PC-9 (cell line): ENCODE results near the gene CCDC81. TPM values are rescaled to one million over a fixed set of nuclear protein-coding genes. Genes with fewer than 3 reads are reported as not detected.
"Not testable (repeated sequence)": the region's sequence is repeated elsewhere in the genome, so short reads cannot be mapped to it uniquely, and the experiment has no call there.

ENCODE experiments used
- BruUV-seq: library from RNA; stranded (reverse); fragments of 400-500 nt; replicated peaks from 2 replicates; lab custom pipeline; 2021; lab: Mats Ljungman, UMichigan
- CTCF ChIA-PET: fragments of 300-600 bp; sonication (Branson Sonifier 250); formaldehyde crosslinking; loops from one replicate; lab custom pipeline; 2022; ENCODE audit warnings: antibody characterized with exemption; lab: Charles Lee
- POLR2A ChIA-PET: fragments of 300-600 bp; sonication (Branson Sonifier 250); formaldehyde crosslinking; loops from one replicate; lab custom pipeline; 2022; ENCODE audit warnings: antibody characterized with exemption; ENCODE audit not compliant: unreplicated experiment; lab: Charles Lee
- DNase-seq, 2 experiments: peaks; one replicate each; pipeline versions ENCODE4 v3.0.0 to v3.0.0-alpha.2; 2015 to 2022; ENCODE audit warnings: mixed read lengths in 1 of 2
- H2AFZ ChIP-seq: fragments of 200-600 bp; sonication (generic); 2 replicates; pipeline ENCODE4 v1.8.1; 2017; ENCODE audit warnings: antibody characterized with exemption
- H3F3A ChIP-seq: fragments of 200-600 bp; sonication (generic); 2 replicates; pipeline ENCODE4 v1.8.1; 2017; ENCODE audit warnings: antibody characterized with exemption, mild to moderate bottlenecking, low read depth; ENCODE audit not compliant: insufficient read depth
- H3K27ac ChIP-seq: fragments of 200-600 bp; sonication (generic); 2 replicates; pipeline ENCODE4 v1.6.1; 2016; ENCODE audit warnings: mixed run types
- H3K27me3 ChIP-seq: fragments of 200-600 bp; sonication (generic); 2 replicates; pipeline ENCODE4 v1.6.1; 2016; ENCODE audit warnings: low read depth, mixed run types; ENCODE audit not compliant: insufficient read depth
- H3K36me3 ChIP-seq: fragments of 200-600 bp; sonication (generic); 2 replicates; pipeline ENCODE4 v1.6.1; 2016; ENCODE audit warnings: low read depth, mixed run types
- H3K4me1 ChIP-seq: fragments of 200-600 bp; sonication (generic); replicated peaks from 2 replicates; pipeline ENCODE4 v1.6.1; 2016; ENCODE audit warnings: mixed run types; ENCODE audit not compliant: insufficient read depth
- H3K4me2 ChIP-seq: fragments of 200-600 bp; sonication (generic); 2 replicates; pipeline ENCODE4 v1.6.1; 2017; ENCODE audit warnings: mixed run types
- H3K4me3 ChIP-seq: fragments of 200-600 bp; sonication (generic); 2 replicates; pipeline ENCODE4 v1.6.1; 2016; ENCODE audit warnings: mixed run types
- H3K79me2 ChIP-seq: fragments of 200-600 bp; sonication (generic); 2 replicates; pipeline ENCODE4 v1.6.1; 2017; ENCODE audit warnings: low read depth, mixed run types
- H3K9me2 ChIP-seq: fragments of 200-600 bp; sonication (generic); 2 replicates; pipeline ENCODE4 v1.8.1; 2017; ENCODE audit warnings: mild to moderate bottlenecking; ENCODE audit not compliant: insufficient read depth
- H3K9me3 ChIP-seq: fragments of 200-600 bp; sonication (generic); 2 replicates; pipeline ENCODE4 v1.8.1; 2016; ENCODE audit warnings: low read depth; ENCODE audit not compliant: insufficient read depth
- H4K20me1 ChIP-seq: fragments of 200-600 bp; sonication (generic); 2 replicates; pipeline ENCODE4 v1.8.1; 2017; ENCODE audit not compliant: insufficient read depth
- CTCF ChIP-seq: fragments of 200-600 bp; sonication (generic); conservative IDR thresholded peaks from 2 replicates; pipeline ENCODE4 v1.6.1; 2017; ENCODE audit warnings: mixed run types, antibody characterized with exemption, mild to moderate bottlenecking, moderate library complexity
- EZH2 ChIP-seq: fragments of 200-600 bp; sonication (generic); IDR thresholded peaks from 2 replicates; pipeline ENCODE4 v1.8.0; 2017; ENCODE audit warnings: antibody characterized with exemption, low read depth
- intact Hi-C: fragments of 100-400 bp; cut with micrococcal nuclease; formaldehyde crosslinking; loops from one replicate; pipeline ENCODE4 v1.10.0; 2022; ENCODE audit not compliant: unreplicated experiment
- total RNA-seq: library from RNA; stranded (reverse); gene quantifications from 2 replicates; pipeline ENCODE4 v1.2.3, GENCODE V29; 2021

CCDC81 gene
- total RNA-seq, 1 experiment from 2014 or later: 0.65 TPM

DNA sequence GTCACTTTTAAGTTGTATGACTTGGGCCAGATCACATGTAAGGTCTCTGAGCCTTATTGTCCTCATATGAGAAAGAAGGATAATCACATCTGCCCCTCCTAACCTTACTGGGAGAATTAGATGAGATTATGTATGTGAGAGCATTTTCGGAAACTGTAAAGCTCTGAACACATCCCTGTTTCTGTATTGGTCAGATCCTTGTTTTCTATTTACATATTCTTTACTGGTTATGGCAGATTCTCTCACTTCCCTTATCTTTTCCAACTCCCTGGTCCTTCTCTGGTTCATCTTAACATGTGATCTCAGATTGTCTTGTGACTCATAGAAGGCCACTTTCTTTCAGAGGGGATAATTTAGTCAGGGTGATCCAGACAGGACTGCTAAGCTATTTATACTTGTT, 41.8 kb downstream of the CCDC81 start:
- H3K4me3 ChIP-seq: no peak overlapping the region
- no peak for DNase-seq
- H3K4me2 ChIP-seq: no peak overlapping the region
- no peaks in the 10 kb centered on the region for H3K79me2 ChIP-seq
- H3K9me2 ChIP-seq: no peaks in the 10 kb centered on the region
- no peaks in the 10 kb centered on the region for H3K36me3 ChIP-seq
- CTCF ChIA-PET: interaction anchor here (0.8 kb wide), 1 partner anchor 193 kb away, joined by 3 read pairs; no protein-coding TSS in a partner anchor
- H3F3A ChIP-seq: no peaks in the 10 kb centered on the region
- intact Hi-C loops: no loop called here
- POLR2A ChIA-PET: no interaction called here
- no peaks in the 10 kb centered on the region for H3K27me3 ChIP-seq
- no TSS peak for BruUV-seq
- TF ChIP-seq CTCF (no peak), EZH2 (no peak)
- no peaks in the 10 kb centered on the region for H3K4me1 ChIP-seq
- no peaks in the 10 kb centered on the region for H4K20me1 ChIP-seq
- no peak overlapping the region for H3K27ac ChIP-seq
- no peak overlapping the region for H2AFZ ChIP-seq
- H3K9me3 ChIP-seq: no peaks in the 10 kb centered on the region

DNA sequence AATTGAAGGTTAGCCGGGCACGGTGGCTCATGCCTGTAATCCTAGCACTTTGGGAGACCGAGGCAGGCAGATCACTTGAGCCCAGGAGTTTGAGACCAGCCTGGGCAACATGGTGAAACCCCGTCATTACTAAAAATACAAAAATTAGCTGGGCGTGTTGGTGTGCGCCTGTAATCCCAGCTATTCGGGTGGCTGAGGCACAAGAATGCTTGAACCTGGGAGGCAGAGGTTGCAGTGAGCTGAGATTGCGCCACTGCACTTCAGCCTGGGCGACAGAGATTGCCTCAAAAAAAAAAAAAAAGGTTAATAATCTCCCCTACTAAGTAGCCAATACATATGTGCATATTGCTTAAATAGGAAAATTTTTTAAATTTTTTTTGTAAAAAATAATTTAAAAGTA, 42.3 kb downstream of the CCDC81 start:
- DNase-seq, POLR2A ChIA-PET, H3K4me1 ChIP-seq: not testable (repeated sequence)

DNA sequence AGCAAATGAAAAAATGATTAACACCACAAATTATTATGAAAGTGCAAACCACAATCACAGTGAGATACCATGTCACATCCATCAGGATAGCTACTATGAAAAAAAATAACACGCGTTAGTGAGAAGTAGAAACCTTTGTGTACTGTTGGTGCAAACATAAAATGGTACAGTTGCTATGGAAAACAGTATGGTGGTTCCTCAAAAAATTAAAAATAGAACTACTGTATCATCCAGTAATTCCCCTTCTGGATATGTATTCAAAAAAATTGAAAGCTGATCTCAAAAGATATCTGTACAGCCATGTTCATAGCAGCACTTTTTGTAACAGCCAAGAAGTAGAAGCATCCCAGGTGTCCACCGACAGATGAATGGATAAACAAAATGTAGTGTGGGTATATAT, 43.4 kb downstream of the CCDC81 start:
- no peaks in the 10 kb centered on the region for H3F3A ChIP-seq
- no peak for TF ChIP-seq EZH2
- no peak for TF ChIP-seq CTCF
- H3K27me3 ChIP-seq: no peaks in the 10 kb centered on the region
- ChIA-PET POLR2A (no interaction called here), CTCF (no interaction called here)
- no peaks in the 10 kb centered on the region for H3K79me2 ChIP-seq
- H3K9me2 ChIP-seq: no peaks in the 10 kb centered on the region
- H3K4me2 ChIP-seq: no peak overlapping the region
- H3K4me1 ChIP-seq: no peaks in the 10 kb centered on the region
- no peaks in the 10 kb centered on the region for H3K9me3 ChIP-seq
- no TSS peak for BruUV-seq
- intact Hi-C loops: no loop called here
- no peaks in the 10 kb centered on the region for H3K36me3 ChIP-seq
- no peak overlapping the region for H2AFZ ChIP-seq
- no peak overlapping the region for H3K4me3 ChIP-seq
- no peak overlapping the region for H3K27ac ChIP-seq
- no peaks in the 10 kb centered on the region for H4K20me1 ChIP-seq
- no peak for DNase-seq

More for the DNA sequence above, 42.3 kb downstream of the CCDC81 start:
- BruUV-seq, H3K36me3 ChIP-seq, H3F3A ChIP-seq, H3K9me3 ChIP-seq, H4K20me1 ChIP-seq, H3K9me2 ChIP-seq, H3K27me3 ChIP-seq, H3K27ac ChIP-seq, H3K4me2 ChIP-seq, H2AFZ ChIP-seq, H3K4me3 ChIP-seq, intact Hi-C loops, H3K79me2 ChIP-seq: not testable (repeated sequence)
- CTCF ChIA-PET: interaction anchor here (0.6 to 0.8 kb wide), 2 partner anchors 193 to 199 kb away, joined by 3 read pairs; no protein-coding TSS in a partner anchor

DNA sequence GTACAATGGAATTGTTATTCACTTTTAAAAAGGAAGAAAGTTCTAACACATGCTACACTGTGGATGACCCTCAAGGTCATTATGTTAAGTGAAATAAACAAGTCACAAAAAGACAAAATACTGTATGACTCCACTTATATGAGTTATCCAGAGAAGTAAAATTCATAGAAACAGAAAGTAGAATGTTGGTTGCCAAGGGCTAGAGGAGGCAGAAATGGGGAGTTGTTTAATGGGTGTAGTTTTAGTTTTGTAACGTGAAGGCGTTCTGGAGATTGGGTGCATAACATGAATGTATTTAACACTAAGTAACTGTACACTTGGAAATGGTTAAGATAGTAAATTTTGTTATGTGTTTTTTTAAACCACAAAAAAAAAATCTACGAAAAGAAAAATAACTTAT, 43.8 kb downstream of the CCDC81 start:
- DNase-seq: no peak
- Histone ChIP-seq H2AFZ (no peak overlapping the region), H3K79me2 (no peaks in the 10 kb centered on the region), H3F3A (no peaks in the 10 kb centered on the region), H3K9me2 (no peaks in the 10 kb centered on the region), H3K4me1 (no peaks in the 10 kb centered on the region), H3K9me3 (no peaks in the 10 kb centered on the region), H3K27ac (no peak overlapping the region), H3K4me3 (no peak overlapping the region), H4K20me1 (no peaks in the 10 kb centered on the region), H3K4me2 (no peak overlapping the region), H3K36me3 (no peaks in the 10 kb centered on the region), H3K27me3 (no peaks in the 10 kb centered on the region)
- no peak for TF ChIP-seq EZH2
- no peak for TF ChIP-seq CTCF
- CTCF ChIA-PET: no interaction called here
- POLR2A ChIA-PET: no interaction called here
- intact Hi-C loops: no loop called here
- no TSS peak for BruUV-seq
